Activated naive CD4-positive, alpha-beta T cell treated with anti-CD3 and anti-CD28 coated beads, Interleukin-2, amount 50 U/mL, for 16 hours (primary cell): ENCODE results near the gene SLC30A2.
"Not testable (repeated sequence)": the region's sequence is repeated elsewhere in the genome, so short reads cannot be mapped to it uniquely, and the experiment has no call there.

Source experiments
- DNase-seq: peaks from one replicate; pipeline ENCODE4 v3.0.0-alpha.2; 2020

The SLC30A2 gene, protein sequence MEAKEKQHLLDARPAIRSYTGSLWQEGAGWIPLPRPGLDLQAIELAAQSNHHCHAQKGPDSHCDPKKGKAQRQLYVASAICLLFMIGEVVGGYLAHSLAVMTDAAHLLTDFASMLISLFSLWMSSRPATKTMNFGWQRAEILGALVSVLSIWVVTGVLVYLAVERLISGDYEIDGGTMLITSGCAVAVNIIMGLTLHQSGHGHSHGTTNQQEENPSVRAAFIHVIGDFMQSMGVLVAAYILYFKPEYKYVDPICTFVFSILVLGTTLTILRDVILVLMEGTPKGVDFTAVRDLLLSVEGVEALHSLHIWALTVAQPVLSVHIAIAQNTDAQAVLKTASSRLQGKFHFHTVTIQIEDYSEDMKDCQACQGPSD

DNA sequence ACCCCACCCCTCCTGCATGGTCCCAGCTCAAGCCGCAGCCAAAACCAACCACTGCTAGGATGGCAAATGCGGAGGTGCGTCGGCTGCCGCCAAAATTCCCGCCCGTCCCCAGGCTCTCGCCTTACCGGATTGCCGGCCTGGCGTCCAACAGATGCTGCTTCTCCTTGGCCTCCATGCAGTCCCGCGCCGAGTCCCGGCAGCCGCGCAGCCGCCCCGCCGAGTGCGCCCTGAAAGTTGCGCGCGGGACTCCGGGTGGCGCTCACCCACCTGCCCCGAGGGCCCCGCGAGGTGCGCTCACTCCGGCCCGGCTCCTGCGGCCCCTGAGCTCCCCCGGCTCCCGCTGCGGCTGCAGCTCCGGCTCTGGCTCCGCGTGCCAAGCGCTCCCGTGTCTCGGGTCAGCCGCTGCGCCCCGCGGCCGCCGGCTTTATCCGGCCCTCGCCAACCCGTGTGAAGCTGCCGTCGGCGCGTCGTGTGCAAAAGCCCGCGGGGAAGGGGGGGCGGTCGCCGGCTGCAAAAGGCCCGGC lies at the start of gene SLC30A2:
Gene SLC30A2, minus strand, starts transcription at position 397 of the 524 bp plus-strand sequence. Its CDS starts 222 bp downstream, at position 175.
- DNase-seq: no peak

DNA sequence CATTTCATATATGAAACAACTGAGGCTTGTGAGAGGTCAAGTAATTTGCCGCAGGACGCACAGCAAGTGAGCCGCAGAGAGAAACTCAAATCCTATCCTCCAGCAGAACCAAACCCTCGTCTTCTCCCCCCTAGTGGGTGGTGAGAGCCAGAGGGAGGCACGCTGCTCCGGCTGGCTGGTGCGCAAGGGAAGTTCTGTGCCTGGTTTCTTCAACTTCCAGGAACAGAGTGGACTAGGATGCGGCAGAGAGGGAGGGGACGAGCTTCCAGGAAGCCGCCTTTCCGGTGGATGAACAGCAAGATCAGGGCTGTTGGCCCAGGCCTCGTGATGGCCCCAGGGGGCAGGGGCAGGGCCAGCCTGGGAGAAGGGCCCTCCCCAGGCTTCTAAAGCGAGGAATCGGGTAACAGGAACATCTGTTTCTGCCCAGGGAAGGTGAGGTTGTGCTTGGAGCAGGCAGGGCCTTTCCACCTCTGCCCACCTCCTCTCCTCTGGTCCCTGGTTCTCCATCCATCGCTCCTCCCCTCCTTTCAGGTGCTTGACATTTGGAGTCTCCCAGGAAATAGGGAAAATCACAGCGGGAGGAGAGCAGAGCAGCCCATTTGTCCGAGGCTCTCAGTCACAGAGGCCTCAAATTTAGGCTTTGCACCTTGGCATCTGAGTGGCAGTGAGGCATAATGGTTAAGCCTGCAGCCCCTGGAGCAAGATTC lies 48.9 kb upstream of the SLC30A2 start:
- no peak for DNase-seq

DNA sequence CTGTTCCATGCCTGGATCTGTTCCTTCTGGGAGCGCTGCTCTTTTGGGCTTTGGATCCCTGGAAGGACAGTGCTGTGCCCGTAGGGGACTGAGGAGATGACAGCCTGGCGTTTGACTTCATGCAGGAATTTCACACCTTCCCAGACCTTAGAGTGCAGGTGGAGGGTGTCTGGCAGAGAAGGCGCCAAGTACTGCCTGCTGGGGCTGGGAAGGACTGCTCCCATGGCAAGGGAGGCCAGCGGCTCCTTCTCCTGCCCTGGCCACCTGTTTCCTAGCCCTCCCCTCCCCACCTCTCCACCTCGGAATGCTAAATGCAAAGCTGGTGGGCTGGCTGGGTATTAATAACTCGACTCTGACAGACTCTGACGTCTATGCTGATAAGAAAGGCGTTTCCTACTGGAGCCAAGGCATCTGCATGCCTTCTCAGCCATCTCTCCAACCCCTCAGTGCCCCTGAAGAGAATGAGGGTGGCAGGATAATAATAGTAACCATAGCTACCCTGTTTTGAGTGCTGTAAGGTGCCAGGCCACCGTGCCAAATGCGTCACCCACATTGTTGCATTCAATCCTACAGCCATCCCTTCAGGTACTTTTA lies 48.3 kb upstream of the SLC30A2 start:
- DNase-seq: no peak

DNA sequence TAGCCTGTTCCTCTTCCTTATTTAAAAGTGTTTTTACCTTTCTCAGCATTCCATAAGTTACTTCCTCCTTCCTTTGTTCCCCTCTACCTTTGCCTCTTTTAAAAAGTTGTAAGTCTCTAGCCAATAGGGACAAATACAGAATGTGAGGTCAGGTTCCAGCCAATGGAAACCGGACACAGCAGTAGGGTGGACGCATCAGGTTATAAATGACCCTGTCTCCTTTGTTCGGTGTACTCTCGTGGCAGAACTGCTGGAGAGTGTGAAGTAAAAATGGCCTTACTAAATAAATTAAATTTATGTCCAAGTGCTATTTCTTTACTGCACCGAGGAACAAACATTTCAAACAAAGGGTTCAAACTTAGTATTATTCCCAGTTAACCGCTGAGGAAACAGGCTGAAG lies 47.7 kb upstream of the SLC30A2 start:
- DNase-seq: not testable (repeated sequence)

DNA sequence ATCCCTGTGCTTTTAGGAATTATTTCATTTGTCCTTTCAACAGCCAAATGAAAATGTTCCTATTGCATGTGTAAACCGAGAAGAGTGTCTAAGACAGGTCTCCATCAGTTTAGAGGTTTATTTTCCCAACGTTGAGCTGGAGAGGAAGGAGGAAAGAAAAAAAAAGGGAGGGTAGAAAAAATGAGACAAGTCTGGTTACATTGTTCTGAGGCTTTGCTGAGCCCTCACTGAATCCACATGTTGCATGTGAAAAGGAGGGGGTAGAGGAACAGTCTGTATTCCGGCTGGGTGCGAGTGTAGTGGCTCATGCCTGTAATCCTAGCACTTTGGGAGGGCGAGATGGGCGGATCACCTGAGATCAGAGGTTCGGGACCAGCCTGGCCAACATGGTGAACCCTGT lies 46.5 kb upstream of the SLC30A2 start:
- no peak for DNase-seq

DNA sequence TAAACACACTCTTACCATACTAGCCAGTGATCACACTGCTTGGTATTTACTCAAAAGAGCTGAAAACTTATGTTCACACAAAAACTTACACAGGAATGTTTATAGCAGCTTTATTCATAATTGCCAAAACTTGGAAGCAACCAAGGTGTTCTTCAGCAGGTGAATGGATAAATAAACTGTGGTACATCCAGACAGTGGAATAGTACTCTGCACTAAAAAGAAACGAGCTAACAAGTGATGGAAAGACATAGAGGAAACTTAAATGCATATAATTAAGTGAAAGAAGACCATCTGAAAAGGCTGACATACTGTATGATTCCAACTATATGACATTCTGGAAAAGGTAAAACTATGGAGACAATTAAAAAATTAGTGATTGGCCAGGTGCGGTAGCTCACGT lies 45.0 kb upstream of the SLC30A2 start:
- no peak for DNase-seq

DNA sequence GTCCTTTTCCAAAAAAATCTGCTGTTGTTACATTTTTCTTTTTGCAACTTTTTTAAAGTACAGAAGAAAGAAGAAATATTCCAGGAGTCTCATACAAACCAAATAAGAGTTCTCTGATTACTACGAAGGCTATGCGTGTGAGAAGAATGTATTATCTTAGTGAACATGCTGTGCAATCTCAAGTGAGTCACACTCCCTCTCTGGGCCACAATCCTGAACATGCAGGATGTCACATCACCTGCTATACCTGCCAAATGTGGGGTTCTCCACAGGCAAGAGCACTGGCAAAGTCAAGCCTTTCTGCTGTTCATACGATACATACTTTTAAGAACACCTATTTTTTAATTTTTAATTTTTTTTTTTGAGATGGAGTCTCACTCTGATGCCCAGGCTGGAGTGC lies 43.2 kb upstream of the SLC30A2 start:
- DNase-seq: no peak

DNA sequence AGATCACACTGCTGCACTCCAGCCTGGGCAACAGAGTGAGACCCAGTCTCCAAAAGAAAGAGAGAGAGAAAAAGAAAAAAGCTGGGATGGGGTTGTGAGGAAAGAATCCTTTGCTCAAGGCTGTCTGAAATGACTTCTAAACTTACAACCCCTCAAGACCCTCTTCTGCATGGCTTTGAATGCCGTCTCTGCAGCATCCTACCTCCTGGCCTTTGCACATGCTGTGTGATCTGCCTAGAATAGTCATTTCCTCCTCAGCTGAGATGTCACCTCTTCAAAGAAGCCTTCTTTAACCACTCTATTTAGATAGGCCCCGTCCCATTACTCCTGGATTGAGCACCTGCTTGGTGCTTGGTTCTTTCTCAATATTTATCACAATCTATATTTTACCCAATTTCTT lies 38.9 kb upstream of the SLC30A2 start:
- DNase-seq: no peak

DNA sequence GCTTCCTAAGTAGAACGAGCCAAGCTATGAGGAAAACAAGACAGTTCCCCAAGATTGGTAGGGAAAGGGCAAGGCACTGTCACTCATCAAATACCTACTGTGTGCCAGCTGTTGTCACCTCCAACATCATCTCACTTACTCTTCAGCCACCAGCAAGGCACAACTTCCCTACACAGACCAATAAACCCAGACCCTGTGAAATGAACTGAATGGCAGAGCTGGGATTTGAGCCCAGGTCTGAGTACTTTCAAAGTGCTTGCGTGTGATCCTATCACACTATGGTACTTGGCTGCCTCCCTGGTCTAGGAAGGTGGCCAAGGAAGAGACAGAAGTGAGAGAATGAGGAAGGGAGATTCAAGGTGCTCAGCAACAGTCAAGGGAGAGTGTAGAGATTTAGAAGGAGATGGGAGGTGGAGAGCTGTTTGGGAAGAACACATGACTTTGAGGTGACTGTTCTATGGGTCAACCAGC lies 38.2 kb upstream of the SLC30A2 start:
- no peak for DNase-seq

DNA sequence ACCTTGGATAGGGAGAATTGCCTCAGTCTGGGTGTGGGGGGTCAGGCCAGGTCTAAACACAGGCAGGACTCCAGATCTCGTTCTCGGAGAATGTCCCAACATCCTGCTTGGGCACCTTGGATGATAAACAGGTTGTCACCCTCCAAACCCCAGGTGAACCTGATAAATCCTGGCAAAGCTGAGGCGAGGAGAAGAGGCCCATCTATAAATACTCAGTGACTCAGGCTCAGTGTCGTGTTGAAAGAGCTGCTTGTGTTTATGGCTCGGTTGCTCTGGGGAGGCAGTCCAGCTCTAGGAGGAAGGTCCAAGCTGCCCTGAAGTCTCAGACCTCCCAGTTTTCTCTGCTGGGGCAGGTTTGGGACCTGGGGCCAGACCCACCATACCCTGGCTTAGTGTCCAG lies 37.3 kb upstream of the SLC30A2 start:
- no peak for DNase-seq

DNA sequence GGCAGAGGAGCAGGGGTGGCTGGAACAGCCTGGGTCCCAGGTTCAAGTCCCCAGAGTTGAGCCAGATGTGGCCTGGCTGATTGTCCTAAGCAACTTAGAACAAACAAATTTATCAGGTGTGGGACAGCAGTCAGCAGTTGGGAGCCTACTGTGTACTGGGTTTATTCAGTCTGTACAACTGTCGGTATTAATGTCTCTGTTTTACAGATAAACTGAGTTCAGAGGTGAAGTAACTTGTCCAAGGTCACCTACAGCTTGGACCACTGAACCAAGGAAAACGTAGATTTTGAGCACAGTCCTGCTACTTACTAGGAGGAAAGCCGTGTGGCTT lies 36.1 kb upstream of the SLC30A2 start:
- no peak for DNase-seq

DNA sequence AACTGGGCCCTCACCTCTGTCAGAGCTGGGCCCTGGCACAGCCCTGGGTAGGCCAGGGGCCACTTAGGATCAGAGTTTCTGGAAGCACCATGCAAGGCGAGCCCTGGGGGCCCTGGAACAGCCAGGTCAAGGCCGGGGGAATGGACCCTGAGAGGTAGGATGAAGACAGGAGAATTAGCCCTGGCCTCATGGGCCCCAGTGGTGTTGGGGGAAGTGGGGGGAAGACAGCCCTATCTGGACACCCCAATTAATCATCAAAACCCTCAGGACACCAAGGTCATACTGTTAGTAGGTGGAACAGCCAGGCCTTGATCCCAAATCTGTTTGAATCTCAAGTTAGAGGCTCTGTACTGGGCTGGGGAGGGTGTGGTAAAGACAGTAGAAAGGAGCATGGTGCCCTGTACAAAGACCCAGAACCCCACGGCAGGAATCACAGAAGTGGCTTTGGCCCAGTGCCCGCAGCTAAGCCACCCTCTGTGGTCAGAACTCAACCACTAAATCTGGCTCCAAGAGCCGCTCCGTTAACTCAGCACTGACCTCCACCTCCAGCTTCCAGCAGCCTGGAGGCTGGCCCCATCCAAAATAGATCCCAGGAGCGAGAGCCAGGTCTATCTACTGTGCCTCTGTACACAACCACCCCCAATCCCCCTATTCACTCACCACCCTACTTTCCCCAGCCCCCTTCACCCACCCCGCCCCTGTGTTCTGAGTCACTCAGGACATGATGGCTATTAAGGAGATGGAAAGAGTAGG lies 35.5 kb upstream of the SLC30A2 start:
- no peak for DNase-seq

DNA sequence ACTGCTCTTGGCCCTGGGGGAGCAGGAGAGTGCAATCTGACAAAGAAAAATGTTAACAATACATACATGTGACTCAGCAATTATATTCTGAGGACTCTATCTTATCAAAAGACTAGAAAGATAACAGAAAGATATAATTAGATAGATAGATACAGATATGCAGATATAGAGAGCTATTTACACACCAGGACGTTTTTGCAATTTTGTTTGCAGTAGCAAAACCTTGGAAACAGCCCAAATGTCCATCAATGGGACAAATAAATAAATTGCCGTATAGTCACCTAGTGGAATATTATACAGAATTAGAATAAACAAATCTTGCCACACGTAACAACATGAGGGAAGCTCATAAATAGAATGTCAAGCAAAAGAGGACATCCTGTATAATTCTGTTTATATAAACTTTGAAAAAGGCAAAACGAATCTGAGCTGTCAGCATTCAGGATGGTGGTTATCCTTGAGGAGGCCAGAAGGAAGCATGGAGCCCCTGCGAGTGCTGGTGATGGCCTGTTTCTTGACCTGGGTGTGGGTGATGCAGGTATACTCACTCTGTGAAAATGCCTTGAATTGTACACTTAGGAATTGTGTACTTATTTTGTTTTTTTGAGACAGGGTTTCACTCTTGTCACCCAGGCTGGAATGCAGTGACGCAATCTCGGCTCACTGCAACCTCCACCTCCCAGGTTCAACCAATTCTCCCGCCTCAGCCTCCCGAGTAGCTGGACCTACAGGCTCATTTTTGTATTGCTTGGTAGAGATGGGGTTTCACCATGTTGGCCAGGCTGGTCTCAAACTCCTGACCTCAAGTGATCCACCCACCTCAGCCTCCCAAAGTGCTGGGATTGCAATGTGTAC lies 34.3 kb upstream of the SLC30A2 start:
- no peak for DNase-seq

DNA sequence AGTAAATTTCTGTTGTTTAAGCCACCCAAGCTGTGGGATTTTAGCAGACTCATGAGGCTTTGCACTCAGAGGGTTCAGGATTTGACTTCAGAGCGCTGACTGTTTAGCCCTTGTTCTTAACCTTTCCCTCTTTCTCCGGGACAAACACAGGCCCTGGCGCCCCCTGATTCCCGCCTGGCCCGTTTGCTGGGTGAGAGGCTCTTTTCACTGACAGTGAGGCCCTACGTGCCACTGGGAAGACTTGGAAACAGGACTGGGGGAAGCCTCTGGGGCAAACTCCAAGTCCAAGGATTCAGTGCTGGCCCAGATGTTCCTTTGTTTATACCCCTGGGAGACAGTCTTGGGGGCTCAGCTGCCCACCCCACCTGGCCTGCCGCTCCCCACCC lies 33.3 kb upstream of the SLC30A2 start:
- no peak for DNase-seq

DNA sequence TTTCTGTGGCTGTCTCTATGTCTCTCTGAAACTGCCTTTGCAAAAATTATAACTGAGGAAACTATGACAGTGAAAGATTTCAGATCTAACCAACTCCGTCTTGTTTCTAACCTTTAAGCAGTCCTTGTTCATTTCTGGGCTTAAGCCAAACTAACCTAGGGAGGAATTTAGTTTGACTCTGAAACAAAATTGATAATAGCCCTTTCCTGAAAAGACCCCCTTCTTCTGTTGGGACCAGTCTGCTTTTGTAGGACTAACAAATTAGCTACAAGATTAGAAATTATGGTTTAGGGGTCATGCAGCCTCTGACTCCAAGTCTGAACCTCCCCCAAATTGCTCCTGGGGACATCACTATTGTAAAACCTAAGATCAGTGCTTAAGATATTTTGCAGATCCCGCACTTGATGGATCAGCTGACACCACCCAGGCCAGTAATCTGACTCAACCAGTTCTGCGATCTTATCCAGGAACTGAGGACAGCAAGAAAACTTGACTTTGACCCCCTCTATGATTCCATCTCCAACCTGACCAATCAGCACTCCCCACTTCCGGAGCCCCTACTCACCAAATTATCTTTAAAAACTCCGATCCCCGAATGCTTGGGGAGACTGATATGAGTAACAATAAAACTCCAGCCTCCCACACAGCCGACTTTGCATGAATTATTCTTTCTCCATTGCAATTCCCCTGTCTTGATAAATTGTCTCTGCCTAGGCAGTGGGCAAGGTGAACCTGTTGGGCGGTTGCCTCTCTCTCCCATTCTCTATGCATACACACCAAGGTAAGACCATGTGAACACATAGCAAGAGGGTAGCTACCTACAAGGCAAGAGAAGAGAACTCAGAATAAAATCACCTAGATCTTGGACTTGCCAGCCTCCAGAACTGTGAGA lies 32.6 kb upstream of the SLC30A2 start:
- no peak for DNase-seq

DNA sequence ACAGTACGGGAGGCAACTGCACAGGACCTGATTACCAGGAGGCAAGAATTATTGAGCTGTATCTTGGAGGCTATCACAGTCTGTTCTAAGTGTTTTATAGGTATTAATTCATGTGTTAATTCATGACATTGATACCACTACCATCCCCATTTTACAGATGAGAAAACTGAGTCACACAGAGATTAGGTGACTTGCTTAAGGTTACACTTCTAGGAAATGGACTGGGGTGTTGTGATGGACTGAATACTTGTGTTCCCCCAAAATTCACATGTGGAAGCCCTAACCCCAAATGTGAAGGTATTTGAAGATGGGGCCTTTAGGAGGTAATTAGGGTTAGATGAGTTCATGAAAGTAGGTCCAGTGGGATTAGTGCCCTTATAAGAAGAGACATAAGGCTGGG lies 31.6 kb upstream of the SLC30A2 start:
- no peak for DNase-seq

DNA sequence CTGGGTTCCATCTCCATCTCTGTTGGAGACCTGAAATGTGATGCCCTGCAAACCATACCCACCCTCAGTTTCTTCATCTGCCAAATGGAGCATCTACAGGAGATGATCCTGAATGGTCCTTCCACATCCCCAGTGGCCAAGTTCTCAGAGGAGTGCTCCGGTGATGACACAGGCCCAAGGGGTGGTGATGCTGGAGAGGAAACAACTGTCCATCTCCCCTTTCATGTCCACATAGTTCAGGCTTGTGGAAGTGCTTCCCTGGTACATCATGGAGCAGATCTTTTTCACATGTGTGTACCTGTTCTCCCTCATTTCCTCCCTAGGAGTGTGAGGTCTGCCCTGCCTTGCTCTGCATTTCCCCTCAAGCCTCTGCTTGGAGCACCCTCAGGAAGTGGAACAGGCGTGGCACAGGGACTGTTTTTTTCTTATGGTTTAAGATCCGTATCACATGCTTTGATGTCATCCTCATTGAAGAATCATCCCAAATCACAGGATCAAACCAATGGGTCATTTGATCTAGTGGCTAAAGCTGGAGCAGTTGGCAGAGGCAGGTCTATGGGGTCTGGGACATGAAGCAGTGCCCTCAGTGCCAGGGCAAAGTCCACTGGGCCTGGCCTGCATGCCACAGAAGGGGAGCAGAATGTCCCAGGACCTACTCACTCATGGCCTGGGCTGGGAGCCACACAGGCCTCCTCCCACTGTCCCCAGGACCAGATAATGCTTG lies 29.7 kb upstream of the SLC30A2 start:
- no peak for DNase-seq

DNA sequence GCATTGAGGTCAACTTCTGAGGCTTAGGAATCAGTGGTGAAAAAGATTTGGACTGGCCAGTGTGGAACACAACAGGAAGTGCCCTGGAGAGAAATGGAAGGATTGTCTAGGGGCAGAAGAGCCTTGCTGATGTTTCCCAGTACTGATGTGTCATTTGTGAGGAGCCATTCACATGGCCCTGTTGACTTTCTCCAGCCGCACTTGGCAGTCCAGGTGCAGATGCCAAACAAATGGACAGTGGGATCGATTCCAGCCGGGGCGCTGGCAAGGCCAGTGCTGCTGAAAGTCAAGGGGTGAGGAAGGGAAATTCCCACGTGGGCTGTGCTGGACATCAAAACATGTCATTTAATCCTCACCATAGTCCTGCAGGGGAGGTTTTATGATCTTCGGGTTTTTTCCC lies 26.4 kb upstream of the SLC30A2 start:
- DNase-seq: no peak

DNA sequence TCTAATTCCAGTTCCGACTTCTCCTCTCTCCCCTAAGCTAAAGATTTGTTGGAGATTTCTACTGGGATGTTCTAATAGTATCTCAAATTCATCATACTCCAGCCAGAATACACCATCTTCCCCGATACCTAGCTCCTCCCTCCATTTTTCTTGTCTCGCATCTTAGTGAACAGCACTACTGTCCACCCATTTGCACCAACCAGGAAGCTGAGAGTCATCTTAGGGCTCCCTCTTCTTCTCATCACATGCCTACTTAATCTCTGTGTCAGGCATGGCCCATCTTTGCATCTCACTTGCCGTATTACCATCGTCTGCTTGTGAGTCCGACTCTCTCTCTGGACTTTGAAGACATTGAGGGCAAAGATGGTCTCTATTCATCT lies 25.0 kb upstream of the SLC30A2 start:
- DNase-seq: no peak

DNA sequence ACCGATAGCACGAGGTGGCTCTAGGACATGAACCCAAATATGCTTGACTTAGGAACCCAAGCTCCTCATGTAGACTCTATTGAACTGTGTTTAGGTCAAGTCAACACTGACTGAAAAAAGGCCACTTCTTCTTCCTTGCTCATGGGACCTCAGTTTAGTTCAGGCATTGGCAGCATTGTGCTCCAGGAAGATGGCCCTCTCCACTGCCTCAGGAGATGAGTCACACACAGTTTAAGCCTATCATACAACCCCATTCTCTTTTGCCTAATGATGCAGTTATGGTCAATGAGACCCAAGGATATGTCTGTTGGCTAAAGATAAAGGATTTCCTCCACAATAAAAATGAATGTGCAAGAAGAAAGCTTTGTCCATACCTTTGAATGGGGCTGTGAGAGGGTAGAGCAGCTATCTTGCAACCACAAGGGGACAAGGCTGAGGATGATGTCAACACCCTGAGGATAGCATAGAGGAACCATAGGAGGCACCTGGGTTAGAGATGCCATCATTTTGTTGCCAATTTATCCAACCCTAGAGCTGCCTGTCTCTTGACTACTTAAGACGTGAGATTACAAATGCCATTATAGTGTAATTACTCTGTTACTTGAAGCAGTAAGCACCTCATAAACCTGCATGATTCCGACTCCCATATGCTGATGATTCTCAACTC lies 24.5 kb upstream of the SLC30A2 start:
- DNase-seq: no peak
